Stomach (tissue), 4 donors: ENCODE results near the gene ANKS1B.

ENCODE experiments used
- EP300 ChIP-seq: sonication (generic); formaldehyde crosslinking; IDR thresholded peaks from one replicate; pipeline ENCODE4 v1.6.1; 2017; ENCODE audit warnings: antibody characterized with exemption
- POLR2A ChIP-seq, 4 donors: fragments of 450-650 bp; IDR thresholded peaks; one replicate each; pipeline ENCODE4 v1.6.1; 2016; ENCODE audit warnings: antibody characterized with exemption in 4 of 4, control low read depth in 2 of 4, mild to moderate bottlenecking in 1 of 4, moderate library complexity in 1 of 4
- POLR2AphosphoS5 ChIP-seq, 3 donors: sonication (generic); formaldehyde crosslinking; IDR thresholded peaks; one replicate each; pipeline ENCODE4 v1.6.1; 2016; ENCODE audit warnings: antibody characterized with exemption in 3 of 3
- TF ChIP-seq, protein P1 (sequence below), 7 experiments: fragments of 450-650 bp in 4 of 7; fragments of 200-600 bp in 3 of 7; sonication (generic) in 3 of 7; IDR thresholded peaks; one replicate each; pipeline ENCODE4 v1.5.1; 2016 to 2019; ENCODE audit warnings: antibody characterized with exemption in 7 of 7, control low read depth in 2 of 7, mild to moderate bottlenecking in 1 of 7

- TF ChIP-seq, protein P1, sequence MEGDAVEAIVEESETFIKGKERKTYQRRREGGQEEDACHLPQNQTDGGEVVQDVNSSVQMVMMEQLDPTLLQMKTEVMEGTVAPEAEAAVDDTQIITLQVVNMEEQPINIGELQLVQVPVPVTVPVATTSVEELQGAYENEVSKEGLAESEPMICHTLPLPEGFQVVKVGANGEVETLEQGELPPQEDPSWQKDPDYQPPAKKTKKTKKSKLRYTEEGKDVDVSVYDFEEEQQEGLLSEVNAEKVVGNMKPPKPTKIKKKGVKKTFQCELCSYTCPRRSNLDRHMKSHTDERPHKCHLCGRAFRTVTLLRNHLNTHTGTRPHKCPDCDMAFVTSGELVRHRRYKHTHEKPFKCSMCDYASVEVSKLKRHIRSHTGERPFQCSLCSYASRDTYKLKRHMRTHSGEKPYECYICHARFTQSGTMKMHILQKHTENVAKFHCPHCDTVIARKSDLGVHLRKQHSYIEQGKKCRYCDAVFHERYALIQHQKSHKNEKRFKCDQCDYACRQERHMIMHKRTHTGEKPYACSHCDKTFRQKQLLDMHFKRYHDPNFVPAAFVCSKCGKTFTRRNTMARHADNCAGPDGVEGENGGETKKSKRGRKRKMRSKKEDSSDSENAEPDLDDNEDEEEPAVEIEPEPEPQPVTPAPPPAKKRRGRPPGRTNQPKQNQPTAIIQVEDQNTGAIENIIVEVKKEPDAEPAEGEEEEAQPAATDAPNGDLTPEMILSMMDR (IDR thresholded peaks at IDR 0.05) = no peak
- TF ChIP-seq POLR2AphosphoS5 (IDR thresholded peaks at IDR 0.05) (no peak), POLR2A (IDR thresholded peaks at IDR 0.05) (no peak), EP300 (no peak)
Observed at GRCh38 chr12:98754095-98754494, 1230.6 kb downstream of the ANKS1B start.
